Caki2 (cell line): ENCODE results near the gene SLC35E1. TPM values are rescaled to one million over a fixed set of nuclear protein-coding genes. Genes with fewer than 3 reads are reported as not detected.
"Not testable (repeated sequence)": the region's sequence is repeated elsewhere in the genome, so short reads cannot be mapped to it uniquely, and the experiment has no call there.

Source experiments
- DNase-seq: peaks from one replicate; pipeline ENCODE4 v3.0.0-alpha.2; 2015; ENCODE audit warnings: low read depth
- in situ Hi-C: cut with HindIII; loops from 2 replicates; pipeline ENCODE4 v1.10.0; 2016; ENCODE audit warnings: low sequenced_read_pairs, low pct_unique_long_range_greater_than_20kb, mixed read lengths
- total RNA-seq: library from RNA; depleted of rRNA; stranded (reverse); fragments of >200 nt; shearing (Covaris generic); gene quantifications from 2 replicates; pipeline ENCODE4 v1.2.3, GENCODE V29; 2014; ENCODE audit warnings: low replicate concordance; rRNA removed

SLC35E1 gene
- total RNA-seq, 1 experiment from 2014 or later, result 28.4 TPM

DNA sequence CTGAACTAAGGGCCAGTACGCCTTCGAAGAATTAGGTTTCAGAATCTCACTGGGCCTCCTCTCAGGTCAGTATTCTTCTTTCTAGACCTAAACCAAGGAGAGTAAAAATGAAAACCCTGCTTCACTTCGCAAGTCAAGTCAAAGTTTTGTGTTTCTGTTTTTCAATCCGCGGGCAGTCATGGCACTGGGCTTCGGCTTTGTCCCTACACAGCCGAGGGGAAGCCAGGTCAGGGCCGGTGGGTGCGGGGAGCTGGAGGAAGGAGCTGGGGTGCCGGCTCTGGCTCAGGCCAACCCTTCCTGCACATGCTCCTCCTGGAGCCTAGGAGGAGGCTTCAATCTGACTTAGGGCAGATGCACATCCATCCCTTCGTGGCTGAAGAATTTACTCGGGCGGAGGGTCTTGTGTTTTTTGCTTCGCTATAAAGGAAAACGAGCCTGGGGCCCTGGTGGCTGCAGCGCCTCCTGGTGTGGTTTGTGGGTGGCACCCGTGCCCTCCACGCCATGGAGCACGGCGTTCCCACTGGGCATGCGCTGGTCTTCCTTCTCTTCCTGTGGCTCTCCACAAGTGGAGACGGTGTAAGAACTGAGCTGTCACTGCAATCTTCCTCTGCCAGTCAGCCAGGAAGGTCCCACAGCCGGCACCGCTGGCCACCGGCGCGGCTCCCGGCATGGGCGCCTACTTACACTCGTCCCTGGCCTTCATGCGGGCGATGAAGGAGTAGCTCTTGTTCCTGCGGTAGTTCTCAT, 53.6 kb downstream of the SLC35E1 start:
- DNase-seq, result no peak
- in situ Hi-C loops, result no loop called here

DNA sequence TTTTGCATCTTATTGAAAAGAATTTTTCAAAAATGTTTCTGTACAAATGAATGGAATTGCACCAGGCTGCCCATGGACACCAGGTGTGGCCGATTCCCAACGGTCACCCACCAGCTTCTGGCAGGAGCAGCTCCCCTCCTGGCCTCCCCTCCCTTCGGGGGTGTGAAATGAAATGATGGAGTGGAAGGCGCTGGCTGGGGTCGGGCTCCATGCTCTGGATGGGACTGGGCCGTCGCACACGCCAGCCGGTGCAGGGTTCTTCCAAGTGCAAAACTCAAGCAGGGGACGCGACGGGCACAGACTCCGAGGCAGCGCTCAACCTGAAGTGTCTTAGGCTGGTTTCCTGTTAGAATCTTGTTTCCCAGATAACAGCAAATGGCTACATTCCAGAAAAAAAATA, 54.2 kb downstream of the SLC35E1 start:
- DNase-seq, result no peak
- in situ Hi-C loops, result no loop called here

DNA sequence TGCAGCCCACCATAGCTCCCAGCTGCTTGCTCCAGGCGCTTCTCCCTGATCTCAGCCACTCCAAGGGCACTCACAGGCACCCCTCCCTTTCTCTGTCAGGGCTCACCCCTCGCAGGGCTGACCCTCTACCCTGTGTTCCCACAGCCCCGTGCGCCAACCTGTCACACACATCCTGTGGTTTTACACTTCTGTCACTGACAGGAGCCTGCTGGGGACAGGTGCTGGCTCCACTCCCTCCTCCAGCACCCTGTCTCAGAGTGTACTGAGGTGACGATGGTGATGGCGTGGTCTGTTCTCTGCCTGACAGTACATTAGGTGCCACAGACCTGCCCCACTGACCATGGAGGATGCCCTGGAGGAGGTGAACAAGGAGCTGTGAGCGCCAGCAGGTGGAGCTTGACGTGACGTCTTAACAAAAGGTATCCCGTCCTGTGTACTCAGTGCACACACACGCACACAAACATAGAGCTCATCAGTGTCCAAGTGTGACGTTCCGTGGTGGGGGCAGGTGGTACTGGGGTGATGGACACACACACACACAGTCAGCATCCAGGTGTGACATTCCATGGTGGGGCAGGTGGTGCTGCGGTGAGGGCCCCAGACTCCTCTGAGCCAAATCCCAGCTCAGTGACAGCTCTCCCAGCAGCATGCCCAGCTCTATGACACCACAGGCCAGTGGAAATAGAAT, 55.1 kb downstream of the SLC35E1 start:
- in situ Hi-C loops, result no loop called here

DNA sequence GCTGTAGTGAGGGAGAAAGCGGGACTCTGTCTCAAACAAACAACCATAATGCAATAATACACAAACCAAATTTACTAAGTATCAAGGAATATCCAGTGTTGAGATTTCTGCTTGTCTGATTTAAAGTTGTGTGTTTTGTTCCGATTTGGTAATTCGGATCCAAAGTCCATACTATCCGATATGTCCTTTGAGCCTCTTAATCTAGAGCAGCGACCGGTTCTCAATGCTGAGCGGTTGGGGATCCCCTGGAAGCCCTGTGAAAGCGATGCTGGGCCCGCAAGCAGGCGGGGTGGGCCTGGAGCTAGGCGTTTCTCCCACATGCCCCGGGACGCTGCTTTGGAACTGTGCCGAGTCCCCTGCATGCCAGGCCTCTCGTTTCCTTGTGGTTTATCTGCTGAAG, 55.8 kb downstream of the SLC35E1 start:
- in situ Hi-C loops, result no loop called here
- DNase-seq, result no peak

More for the DNA sequence above, 55.1 kb downstream of the SLC35E1 start:
- no peak for DNase-seq

DNA sequence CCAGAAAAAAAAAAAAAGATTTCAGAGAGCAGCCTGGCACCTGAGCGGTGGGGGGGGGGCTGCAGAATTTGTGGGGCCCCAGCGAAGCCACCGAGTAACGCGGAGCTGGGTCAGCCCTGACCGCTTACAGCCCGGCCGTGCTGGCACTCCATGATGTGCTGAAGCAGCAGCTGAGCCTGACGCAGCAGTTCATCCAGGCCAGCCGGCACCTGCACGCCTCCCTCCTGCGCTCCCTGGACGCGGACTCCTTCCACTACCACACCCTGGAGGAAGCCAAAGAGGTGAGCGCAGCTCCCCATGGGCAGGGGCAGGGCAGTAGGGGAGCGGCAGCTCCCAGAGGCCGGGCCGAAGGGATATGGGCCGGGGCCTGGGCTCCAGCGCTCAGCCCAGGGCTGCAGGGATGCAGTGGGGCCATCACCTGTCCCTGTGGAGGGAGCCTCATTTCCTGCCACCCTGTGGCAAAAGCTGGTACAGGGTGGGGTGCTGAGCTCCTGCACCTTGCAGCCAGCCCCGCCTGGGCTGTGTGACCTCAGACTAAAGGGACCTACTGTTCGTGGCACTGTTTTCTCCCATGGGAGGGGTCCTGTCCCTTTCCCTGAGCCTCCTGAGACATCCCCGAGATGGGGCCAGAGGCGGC, 57.7 kb downstream of the SLC35E1 start:
- in situ Hi-C loops, result no loop called here
- DNase-seq, result no peak

DNA sequence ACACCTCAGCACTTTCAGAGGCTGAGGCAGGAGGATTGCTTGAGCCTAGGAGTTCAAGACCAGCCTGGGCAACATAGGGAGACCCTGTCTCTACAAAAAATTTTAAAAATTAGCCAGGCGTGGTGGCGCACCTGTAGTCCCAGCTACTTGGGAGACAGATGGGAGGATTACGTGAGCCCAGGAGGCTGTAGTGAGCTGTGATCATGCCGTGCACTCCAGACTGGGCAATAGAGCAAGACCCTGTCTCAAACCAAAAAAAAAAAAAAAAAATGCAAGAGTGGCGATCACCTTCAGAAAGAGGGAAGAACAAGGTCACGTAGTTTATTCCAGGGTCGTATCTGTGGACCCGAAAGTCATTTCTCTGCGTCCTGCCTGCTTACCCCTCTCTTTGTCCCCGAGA, 59.6 kb downstream of the SLC35E1 start:
- in situ Hi-C loops, DNase-seq: not testable (repeated sequence)

DNA sequence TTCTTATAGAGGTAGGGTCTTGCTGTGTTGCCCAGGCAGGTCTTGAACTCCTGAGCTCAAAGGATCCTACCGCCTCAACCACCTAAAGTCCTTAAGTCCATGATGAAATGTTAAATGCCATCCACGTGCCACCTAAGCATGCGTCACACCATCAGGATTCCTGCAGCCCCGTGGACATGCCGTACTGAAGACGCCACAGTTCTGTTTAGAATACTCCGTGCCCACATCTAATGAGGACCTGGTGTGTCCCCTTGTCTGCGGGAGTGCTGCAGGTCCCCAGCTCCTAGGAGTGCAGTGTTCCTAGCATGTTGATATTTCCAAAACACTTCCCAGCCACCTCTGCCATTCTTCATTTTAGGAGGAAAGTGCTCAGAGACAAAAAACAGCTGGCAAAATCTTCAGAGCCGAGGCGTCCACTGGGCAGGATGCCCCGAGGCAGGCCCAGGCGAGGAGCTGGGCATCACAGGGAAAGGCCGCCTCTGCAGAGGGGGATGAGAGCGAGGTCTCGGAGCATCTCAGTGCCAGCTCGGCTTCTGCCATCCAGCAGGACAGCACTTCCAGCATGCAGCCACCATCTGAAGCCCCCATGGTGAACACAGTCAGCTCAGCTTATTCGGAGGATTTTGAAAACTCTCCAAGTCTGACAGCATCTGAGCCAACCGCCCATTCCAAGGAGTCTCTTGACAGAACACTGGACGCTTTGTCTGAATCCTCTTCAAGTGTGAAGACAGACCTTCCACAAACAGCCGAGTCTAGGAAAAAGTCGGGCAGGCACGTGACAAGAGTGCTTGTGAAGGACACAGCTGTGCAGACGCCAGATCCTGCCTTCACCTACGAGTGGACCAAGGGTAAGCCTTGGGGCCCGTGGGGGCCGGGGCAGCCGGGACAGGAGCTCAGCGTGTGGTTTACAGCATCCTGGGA, 62.8 kb downstream of the SLC35E1 start:
- in situ Hi-C loops, result no loop called here
- DNase-seq, result no peak

DNA sequence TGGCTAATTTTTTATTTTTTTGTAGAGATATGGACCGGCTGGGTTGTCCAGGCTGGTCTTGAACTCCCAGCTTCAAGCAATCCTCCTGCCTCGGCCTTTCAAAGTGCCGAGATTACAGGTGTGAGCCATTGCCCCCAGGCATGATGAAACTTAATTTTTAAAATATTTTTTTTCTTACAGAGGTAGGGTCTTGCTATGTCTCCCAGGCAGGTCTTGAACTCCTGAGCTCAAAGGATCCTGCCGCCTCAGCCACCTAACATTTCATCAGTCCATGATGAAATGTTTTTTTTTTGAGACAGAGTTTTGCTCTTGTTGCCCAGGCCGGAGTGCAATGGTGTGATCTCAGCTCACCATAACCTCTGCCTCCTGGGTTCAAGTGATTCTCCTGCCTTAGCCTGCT, 63.7 kb downstream of the SLC35E1 start:
- no peak for DNase-seq
- in situ Hi-C loops, result no loop called here

DNA sequence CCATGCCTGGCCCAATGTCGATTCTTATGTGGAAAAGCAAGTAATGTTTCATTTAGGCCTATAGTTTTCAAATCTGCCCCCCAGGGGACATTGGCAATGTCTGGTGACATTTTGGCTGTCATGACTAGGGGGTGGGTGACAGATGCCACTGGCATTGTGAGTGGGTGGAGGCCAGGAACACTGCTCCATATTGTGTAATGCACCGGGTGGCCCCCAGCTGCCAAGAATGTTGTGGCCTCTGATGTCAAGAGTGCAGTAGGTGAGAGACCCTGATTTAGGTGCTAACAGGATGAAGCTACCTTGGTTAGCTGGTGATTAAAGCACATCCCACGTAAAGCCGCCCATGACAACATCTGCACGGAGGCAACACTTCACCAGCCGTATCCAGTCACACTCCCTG, 65.3 kb downstream of the SLC35E1 start:
- no peak for DNase-seq
- in situ Hi-C loops, result no loop called here

DNA sequence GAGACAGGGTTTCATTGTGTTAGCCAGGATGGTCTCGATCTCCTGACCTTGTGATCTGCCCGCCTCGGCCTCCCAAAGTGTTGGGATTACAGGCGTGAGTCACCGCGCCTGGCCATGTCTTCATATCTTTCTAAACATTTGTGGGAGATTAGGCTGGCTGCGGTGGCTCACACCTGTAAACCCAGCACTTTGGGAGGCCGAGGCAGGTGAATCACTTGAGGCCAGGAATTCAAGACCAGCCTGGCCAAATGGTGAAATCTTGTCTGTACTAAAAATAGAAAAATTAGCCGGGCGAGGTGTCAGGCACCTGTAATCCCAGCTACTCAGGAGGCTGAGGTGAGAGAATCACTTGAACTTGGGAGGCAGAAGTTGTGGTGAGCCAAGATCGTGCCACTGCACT, 66.1 kb downstream of the SLC35E1 start:
- in situ Hi-C loops, DNase-seq: not testable (repeated sequence)

DNA sequence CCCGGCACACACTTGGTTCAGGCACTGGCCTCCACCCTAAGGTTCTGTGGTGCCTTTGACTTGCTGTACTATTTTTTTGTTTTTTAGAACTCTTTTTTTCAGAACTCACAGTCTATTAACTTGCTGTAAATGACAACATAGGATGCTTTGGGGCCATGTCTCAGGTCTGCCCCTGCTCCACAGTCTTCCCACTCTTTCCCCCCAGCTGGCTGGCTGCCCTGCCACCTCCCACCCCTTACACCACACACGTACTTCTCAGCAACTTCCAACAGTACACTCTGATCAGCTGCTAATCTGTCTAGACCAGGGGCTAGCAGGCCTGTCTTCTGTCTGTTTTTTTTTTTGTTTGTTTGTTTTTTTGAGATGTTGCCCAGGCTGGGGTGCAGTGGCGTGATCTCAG, 67.9 kb downstream of the SLC35E1 start:
- in situ Hi-C loops, result no loop called here
- DNase-seq, result no peak

Other genes starting within 250 kb of the SLC35E1 start
- 0.55 and 3.0 TPM in 2 replicates for gene KLF2, start 247.6 kb downstream of the SLC35E1 start, total RNA-seq
- gene EPS15L1, start 100.4 kb downstream of the SLC35E1 start, total RNA-seq, result 31.1 and 33.9 TPM in 2 replicates
- not detected in 2 replicates for gene CALR3, start 76.2 kb downstream of the SLC35E1 start, total RNA-seq
- gene C19orf44, start 76.0 kb downstream of the SLC35E1 start, total RNA-seq, result 9.7 and 23.3 TPM in 2 replicates
- 1.3 and 2.6 TPM in 2 replicates for gene CHERP, start 30.0 kb downstream of the SLC35E1 start, total RNA-seq
- 6.2 and 8.4 TPM in 2 replicates for gene MED26, start 55.8 kb upstream of the SLC35E1 start, total RNA-seq
- gene SMIM7, start 87.7 kb upstream of the SLC35E1 start, total RNA-seq, result 148 and 152 TPM in 2 replicates
- 4.8 and 9.9 TPM in 2 replicates for gene TMEM38A, start 88.7 kb upstream of the SLC35E1 start, total RNA-seq
- 0.09 TPM in 1 of 2 replicates, not detected in the other for gene NWD1, start 147.4 kb upstream of the SLC35E1 start, total RNA-seq